Measurements from ENCODE around the gene AKAP17A. TPM values are rescaled to one million over a fixed set of nuclear protein-coding genes. Genes with fewer than 3 reads are reported as not detected.

The AKAP17A gene
- total RNA-seq, result 49.8 TPM

DNA sequence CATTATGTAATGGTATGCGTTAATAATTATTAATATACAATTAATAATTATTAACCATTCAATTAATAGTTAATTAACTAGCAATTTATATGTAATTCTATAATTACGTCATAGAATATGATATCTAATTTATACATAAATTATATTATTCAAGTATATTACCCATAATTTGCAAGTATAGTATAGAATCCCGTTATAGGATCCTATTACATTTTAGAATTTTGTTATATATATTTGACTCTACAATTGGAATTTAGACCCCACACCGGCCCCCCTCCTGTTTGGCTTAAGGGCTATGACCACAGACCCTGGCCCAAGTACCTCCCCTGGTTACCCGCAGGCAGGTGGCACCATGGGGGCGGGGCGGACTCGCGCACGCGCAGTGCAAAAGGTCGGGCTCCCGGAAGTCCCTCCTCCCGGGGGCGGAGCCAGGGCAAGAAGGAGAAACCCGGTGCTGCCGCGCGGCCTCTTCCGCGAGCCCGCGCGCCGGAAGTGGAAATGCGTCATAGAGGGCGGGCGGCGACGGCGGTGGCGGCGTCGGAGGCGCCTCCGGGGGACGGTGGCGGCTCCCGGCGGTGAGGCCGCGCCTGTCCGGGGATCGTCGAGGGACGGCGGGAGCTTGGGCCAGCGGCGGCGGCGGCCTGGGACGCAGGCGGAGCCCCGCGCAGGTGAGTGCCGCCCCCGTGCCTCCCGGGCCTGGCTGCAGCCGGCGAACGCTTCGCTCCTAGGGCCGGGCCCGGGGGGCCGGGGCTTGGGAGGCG, at the start of gene AKAP17A:
Gene AKAP17A, plus strand, starts transcription at position 503 of the 761 bp plus-strand sequence. CDS start 1,859 bp downstream, outside the sequence.
- Histone ChIP-seq H3K36me3 (peaks cover 6 to 28% of the 10 kb centered on the region in 2 donors), H3K27me3 (no peaks in the 10 kb centered on the region), H3K9me3 (no peaks in the 10 kb centered on the region), H3K4me3 (peak within 1 kb of the TSS; percentile 85 to 94), H3K4me1 (peaks cover 27% of the 10 kb centered on the region), H3K27ac (peak within 1 kb of the TSS; percentile 76)
- TF ChIP-seq CTCF (IDR thresholded peaks at IDR 0.05) (peak in 1 of 3 experiments; percentile 11), POLR2AphosphoS5 (IDR thresholded peaks at IDR 0.05; ENCODE audit: insufficient read depth in 1 of 2, low read depth in 1 of 2) (peak; percentile 72 to 93), POLR2A (IDR thresholded peaks at IDR 0.05) (peak in 1 of 2 donors; percentile 63)
- intact Hi-C loops (cut with DNase I), result loop anchor here (5.0 to 10.0 kb wide), 2 partner anchors 136 to 199 kb away; partner anchors contain the start of genes ASMTL and SLC25A6
- peak in 1 of 2 donors; percentile 97 for DNase-seq (ENCODE audit: extremely low spot score in 2 of 2)

DNA sequence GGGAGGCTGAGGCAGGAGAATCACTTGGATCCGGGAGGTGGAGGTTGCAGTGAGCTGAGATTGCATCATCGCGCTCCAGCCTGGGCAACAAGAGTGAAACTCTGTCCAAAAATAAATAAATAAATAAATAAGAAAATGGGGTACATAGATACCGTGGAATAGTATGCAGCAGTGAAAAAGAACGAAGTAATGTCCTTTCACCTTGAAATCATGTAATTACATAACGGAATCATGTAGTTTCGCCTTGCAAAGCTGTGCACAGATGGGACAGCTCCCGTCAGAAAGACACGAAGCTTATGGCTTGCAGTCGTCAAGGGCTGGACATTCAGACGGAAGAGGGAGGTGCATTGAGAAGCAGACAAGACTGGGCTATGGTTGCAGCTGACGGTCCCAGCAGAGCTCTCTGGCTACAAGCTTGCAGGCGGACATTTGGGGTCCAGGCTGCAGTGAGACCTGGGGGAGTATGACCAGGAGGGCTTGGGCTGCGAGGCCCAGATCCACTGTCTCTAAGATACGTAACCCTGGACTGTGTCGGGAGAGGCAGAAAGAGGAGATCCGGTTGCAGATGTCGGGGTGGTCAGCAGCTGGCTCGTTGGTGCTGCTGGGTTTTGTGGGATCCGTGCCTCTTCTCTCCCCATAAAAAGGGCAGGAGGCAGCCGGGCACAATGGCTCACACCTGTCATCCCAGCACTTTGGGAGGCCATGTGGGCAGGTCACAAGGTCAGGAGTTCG, 48.2 kb upstream of the AKAP17A start:
- Histone ChIP-seq H3K4me3 (no peak overlapping the region), H3K27ac (no peak overlapping the region), H3K36me3 (no peaks in the 10 kb centered on the region), H3K4me1 (peaks cover 5% of the 10 kb centered on the region), H3K9me3 (no peaks in the 10 kb centered on the region), H3K27me3 (no peaks in the 10 kb centered on the region)
- intact Hi-C loops (cut with DNase I), result no loop called here
- TF ChIP-seq POLR2A (IDR thresholded peaks at IDR 0.05) (no peak), POLR2AphosphoS5 (IDR thresholded peaks at IDR 0.05; ENCODE audit: insufficient read depth in 1 of 2, low read depth in 1 of 2) (no peak)
- DNase-seq (ENCODE audit: extremely low spot score in 2 of 2), result no peak

DNA sequence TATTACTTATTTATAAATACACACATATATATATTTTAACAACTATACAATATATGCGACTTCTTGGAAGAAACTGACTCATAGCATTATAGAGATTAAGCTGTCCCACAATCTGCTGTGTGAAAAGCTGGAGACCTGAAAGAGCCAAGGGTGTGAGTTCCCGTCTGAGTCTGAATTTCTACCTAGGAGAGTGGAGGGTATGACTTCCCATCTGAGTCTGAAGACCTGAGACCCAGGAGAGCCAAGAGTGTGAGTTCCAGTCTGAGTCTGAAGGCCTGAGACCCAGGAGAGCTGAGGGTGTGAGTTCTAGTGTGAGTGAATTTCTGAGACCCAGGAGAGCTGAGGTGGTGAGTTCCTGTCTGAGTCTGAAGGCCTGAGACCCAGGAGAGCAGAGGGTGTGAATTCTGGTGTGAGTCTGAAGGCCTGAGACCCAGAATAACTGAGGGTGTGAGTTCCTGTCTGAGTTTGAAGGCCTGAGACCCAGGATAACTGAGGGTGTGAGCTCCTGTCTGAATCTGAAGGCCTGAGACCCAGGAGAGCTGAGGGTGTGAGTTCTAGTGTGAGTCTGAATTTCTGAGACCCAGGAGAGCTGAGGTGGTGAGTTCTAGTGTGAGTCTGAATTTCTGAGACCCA, 45.5 kb upstream of the AKAP17A start:
- Histone ChIP-seq H3K27ac (no peak overlapping the region), H3K4me1 (peaks cover 5% of the 10 kb centered on the region), H3K9me3 (no peaks in the 10 kb centered on the region), H3K36me3 (no peaks in the 10 kb centered on the region), H3K4me3 (no peak overlapping the region), H3K27me3 (no peaks in the 10 kb centered on the region)
- peak; percentile 37 to 46 for DNase-seq (ENCODE audit: extremely low spot score in 2 of 2)
- intact Hi-C loops (cut with DNase I), result no loop called here
- TF ChIP-seq POLR2A (IDR thresholded peaks at IDR 0.05) (no peak), CTCF (IDR thresholded peaks at IDR 0.05) (no peak), POLR2AphosphoS5 (IDR thresholded peaks at IDR 0.05; ENCODE audit: insufficient read depth in 1 of 2, low read depth in 1 of 2) (no peak)

DNA sequence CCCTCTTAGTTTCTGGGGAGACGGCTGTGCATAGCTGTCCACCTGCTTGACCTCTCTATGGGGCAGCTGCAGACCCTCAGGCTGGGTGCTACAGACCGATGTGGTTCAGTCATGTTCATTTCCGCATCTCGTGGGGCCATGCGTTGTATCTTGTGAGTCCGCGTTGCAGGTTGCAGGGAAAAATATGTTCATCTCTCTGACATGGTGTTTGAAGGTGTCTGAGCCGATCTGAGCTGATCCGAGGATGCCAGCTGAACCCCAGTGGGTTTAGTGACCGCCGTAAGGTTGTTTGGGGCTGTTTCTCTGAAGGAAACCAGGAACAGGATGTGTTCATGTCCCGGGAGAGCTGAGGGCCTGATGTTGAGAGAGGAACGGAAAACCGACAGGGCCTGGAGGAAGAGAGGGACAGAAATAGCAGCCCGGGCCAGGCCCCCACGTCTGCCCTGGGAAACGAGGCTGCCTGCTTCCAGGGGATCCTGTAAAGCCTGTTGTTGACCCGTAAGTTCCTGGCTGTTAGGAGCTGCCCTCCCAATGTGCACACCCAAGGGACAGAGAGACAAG, 44.6 kb upstream of the AKAP17A start:
- H3K4me1 ChIP-seq, result peaks cover 5% of the 10 kb centered on the region
- intact Hi-C loops (cut with DNase I), result no loop called here
- H3K27ac ChIP-seq, result no peak overlapping the region
- TF ChIP-seq POLR2AphosphoS5 (IDR thresholded peaks at IDR 0.05; ENCODE audit: insufficient read depth in 1 of 2, low read depth in 1 of 2) (no peak), POLR2A (IDR thresholded peaks at IDR 0.05) (no peak), CTCF (IDR thresholded peaks at IDR 0.05) (no peak)
- peak; percentile 62 to 88 for DNase-seq (ENCODE audit: extremely low spot score in 2 of 2)
- H3K9me3 ChIP-seq, result no peaks in the 10 kb centered on the region
- no peaks in the 10 kb centered on the region for H3K36me3 ChIP-seq
- H3K4me3 ChIP-seq, result no peak overlapping the region
- no peaks in the 10 kb centered on the region for H3K27me3 ChIP-seq

- H3K4me1 ChIP-seq, result peaks cover 5% of the 10 kb centered on the region
- DNase-seq (ENCODE audit: extremely low spot score in 2 of 2), result no peak
- intact Hi-C loops (cut with DNase I), result no loop called here
- no peaks in the 10 kb centered on the region for H3K9me3 ChIP-seq
- no peak overlapping the region for H3K27ac ChIP-seq
- no peak for TF ChIP-seq POLR2AphosphoS5 (IDR thresholded peaks at IDR 0.05; ENCODE audit: insufficient read depth in 1 of 2, low read depth in 1 of 2)
- no peak for TF ChIP-seq CTCF (IDR thresholded peaks at IDR 0.05)
- TF ChIP-seq POLR2A (IDR thresholded peaks at IDR 0.05), result no peak
- no peak overlapping the region for H3K4me3 ChIP-seq
- no peaks in the 10 kb centered on the region for H3K27me3 ChIP-seq
- H3K36me3 ChIP-seq, result no peaks in the 10 kb centered on the region
These were observed 39.4 kb upstream of the AKAP17A start for GRCh38 chrX:1551959-1552546.

All from vagina (tissue), 2 donors.